Activated naive CD4-positive, alpha-beta T cell (primary cell): ENCODE data around the gene CLIC3.
"Not testable (repeated sequence)": the region's sequence is repeated elsewhere in the genome, so short reads cannot be mapped to it uniquely, and the experiment has no call there.

Experiments used
- DNase-seq, 4 experiments: peaks; one replicate each; lab custom pipeline; 2025; lab: John Stamatoyannopoulos, UW

Gene CLIC3, protein sequence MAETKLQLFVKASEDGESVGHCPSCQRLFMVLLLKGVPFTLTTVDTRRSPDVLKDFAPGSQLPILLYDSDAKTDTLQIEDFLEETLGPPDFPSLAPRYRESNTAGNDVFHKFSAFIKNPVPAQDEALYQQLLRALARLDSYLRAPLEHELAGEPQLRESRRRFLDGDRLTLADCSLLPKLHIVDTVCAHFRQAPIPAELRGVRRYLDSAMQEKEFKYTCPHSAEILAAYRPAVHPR

DNA sequence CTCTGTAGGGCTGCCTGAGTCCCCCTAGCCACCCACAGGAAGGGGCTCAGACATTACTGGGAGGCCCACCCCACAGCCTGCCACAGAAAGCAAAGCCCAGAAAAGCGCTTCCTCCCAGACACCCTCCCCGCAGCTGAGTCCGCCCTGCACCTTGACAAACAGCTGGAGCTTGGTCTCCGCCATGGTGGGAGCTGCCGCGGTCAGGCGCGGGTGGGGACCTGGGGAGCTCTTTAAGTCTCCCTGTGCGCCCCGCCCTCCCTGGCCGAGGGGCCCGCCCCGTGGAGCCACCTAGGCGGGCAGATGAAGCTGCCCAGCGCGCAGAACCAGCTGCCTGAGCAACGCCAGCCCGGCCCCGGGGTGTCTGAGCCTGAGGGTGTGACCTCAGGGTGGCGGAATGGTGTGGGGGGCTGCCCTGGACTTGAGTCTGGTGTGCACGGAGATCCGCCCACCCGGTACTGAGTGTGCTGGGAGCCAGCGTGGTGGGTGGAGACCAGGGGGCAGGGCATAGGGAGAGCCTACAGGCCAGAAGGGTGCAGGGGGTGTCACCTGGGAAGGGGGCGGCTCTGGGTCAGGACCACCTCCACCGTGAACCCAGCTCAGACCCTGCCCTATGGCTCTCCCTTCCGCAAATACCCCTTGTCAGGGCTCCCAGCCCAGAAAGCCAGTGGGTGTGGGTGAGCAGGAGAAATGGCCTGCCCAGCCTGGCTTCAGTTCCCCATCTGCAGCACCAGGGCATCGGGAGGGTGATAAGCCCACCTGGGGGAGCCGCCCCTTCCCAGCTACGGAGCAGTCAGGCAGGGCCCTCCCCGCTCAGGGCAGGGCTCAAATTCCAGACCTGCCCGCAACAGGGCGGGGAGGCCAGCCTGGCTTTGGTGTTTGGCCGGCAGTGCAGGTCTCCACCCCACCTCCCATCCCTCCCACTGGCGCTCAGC, at the start of gene CLIC3:
Gene CLIC3, minus strand, starts transcription at position 208 of the 932 bp plus-strand sequence. Its CDS starts 25 bp downstream, at position 183.
- DNase-seq, result peak in 2 of 4 experiments; percentile 17 to 47

GRCh38 chr9:137045294-137046087, 49.1 kb upstream of the CLIC3 start:
- DNase-seq, result no peak

DNA sequence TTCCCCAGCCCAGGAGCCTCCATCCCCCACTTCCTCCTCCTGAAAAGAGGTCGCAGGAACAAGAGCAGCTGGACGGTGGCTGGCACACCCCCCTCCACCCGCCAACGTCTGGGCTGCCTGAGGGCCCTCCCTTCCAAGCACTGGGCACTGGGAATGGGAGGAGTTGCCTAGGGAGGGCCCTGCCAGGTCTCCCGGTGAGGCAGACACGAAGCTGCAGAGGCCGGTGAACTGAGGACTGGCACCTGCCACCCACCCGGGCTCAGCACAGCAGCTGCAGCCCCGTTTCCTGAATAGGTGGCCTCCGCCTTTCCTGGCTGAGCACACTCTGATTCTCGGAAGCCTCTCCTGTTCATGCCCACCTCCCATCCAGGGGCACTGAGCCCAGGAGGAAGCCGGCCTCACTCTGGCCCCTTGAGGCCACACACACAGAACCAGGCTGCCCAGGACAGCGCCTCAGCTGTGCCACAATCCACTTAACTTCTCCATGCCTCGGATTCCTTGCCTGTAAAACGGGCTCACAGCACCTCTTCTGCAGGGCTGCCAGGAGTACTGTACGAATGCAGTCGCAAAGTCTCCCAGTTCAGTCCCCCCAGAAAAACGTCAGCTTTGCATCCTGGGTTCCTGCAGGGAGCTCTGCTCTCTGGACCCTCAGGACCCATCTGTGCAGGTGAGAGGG, 48.3 kb upstream of the CLIC3 start:
- DNase-seq, result no peak

- DNase-seq, result no peak
Measured at GRCh38 chr9:137044037-137044436, 47.7 kb upstream of the CLIC3 start.

GRCh38 chr9:137042751-137043727, 46.7 kb upstream of the CLIC3 start:
- DNase-seq, result no peak

GRCh38 chr9:137041124-137041523, 44.8 kb upstream of the CLIC3 start:
- DNase-seq, result no peak

DNA sequence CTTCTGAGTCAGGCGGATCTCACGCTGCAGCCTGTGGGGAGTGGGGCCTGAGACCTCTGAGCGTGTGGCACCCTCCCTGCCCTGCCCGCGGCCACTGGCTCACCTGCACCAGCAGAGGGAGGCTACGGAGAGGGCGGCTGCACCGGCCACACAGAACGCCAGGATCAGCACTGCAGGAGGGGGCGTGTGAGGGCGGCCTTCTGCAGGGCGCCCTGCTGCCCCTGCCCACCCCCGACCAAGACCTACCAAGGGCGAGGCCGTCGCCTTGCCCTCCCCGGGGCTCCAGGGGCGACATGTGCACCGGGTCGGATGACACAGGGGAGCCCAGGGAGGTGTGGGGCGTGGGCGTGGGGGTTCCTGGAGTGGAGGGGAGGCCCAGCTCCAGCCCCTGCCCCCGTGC, 44.2 kb upstream of the CLIC3 start:
- DNase-seq, result no peak

DNA sequence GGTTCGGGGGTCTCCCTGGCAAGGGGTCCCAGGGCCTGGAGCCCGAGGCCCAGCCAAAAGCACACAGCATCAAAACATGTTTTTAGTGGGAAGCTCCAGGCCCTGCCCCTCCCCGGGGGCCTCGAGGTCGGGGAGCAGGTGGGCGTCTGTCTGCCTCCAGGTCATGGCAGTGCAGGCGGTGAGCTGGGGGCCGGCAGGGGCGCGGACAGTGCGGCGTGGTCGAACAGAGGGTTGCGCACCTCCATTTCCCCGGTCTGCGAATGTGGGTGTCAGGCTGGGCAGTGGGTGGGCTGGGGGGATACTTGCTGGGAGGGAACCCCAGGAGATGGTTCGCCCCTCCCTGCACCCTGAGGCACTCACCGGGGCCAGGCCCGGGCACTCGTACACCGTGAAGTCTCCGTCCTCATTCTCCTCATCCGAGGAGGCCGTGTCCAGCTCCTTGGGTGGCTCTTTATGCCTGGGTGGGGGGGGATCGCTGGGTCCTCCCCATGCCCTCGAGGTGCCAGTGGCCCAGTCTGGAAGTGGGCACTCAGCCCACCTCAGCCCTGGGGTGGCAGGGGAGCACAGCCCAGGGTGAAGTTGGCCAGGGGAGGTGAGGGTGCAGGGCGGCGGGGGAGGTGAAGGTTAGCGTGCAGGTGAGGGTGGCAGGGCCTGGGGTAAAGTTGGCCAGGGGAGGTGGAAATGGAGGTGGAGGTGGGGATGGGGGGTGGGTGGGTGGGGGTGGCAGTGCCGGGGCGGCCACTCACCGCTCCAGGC, 43.4 kb upstream of the CLIC3 start:
- no peak for DNase-seq

DNA sequence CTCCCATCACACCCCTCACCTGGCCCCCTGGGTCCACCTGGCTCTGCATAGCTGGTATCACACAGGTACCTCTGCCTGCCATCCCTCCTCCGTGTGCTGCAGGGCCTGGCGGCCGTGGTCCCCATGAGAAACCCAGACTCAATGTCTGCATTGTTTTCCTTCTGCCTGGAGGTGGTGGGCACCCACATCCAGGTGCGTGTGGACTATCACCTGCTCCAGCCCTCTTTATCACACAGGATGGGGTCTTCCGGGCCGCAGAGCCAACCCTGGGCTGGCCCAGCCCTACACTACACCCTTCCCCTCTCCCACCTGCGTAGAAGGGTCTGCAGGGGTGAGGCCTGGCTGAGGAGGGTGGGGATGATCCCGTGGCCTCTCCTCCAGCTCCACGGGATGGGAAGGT, 42.5 kb upstream of the CLIC3 start:
- no peak for DNase-seq

GRCh38 chr9:137037483-137037882, 41.1 kb upstream of the CLIC3 start:
- DNase-seq, result no peak

GRCh38 chr9:137037035-137037434, 40.7 kb upstream of the CLIC3 start:
- no peak for DNase-seq

DNA sequence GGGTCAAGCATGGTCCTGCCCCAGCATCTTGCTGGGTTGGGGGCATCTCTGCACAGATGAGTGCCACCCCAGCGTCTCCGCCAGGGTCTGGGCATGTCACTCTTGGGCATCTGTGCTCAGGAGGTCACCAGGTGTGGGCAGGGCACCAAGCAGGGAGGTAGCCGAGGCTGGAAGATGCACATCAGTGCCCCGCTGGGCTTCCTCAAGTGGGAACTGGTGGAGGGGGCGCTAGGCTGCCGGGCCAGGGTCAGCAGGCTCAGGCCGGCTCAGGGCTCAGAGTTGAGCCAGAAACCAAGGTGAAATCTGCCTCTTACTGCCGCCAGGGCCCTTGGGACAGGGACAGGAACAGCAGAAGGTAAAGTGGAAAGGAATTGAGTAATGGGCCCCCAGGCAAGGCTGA, 39.6 kb upstream of the CLIC3 start:
- DNase-seq, result no peak

DNA sequence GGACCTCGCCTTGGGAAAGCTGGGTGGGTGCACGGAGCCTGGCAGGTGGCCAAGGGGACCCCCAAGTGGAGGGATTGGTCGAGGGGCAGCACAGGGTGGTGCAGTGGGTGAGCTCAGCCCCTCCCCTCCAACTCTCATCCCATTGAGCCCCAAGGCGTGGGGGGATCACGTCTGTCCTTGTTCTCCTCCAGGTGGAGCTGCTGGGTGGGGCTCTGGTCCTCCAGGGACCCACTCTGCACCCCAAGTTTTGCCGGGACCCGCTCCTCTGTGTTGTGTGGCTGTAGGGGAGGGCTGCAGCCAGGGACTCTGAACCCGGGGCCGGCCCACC, 39.1 kb upstream of the CLIC3 start:
- DNase-seq, result no peak

GRCh38 chr9:137034709-137035506, 38.5 kb upstream of the CLIC3 start:
- peak; percentile 70 to 84 (median 80) for DNase-seq

GRCh38 chr9:137034039-137034708, 37.8 kb upstream of the CLIC3 start:
- no peak for DNase-seq

DNA sequence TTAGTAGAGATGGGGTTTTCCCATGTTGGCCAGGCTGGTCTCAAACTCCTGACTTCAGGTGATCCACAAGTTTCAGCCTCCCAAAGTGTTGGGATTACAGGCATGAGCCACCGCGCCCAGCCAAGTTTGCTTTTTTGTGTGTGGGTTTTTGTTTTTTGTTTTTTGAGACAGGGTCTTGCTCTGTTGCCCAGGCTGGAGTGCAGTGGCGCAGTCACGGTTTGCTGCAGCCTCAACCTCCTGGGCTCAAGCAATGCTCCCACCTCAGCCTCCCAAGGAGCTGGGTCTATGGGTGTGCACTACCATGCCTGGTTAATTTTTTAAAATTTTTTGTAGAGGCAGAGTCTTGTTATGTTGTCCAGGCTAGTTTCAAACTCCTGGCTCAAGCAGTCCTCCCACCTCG, 37.1 kb upstream of the CLIC3 start:
- not testable (repeated sequence) for DNase-seq

GRCh38 chr9:137032858-137033257, 36.5 kb upstream of the CLIC3 start:
- no peak for DNase-seq

- no peak for DNase-seq
Measured at GRCh38 chr9:137031904-137032640, 35.7 kb upstream of the CLIC3 start, which contains the start of gene FUT7. TSS of gene FUT7 (minus strand) at chr9:137032088. CDS start at chr9:137031991, 97 bp downstream.
